ENCODE measurements around the gene CD48.

DNA sequence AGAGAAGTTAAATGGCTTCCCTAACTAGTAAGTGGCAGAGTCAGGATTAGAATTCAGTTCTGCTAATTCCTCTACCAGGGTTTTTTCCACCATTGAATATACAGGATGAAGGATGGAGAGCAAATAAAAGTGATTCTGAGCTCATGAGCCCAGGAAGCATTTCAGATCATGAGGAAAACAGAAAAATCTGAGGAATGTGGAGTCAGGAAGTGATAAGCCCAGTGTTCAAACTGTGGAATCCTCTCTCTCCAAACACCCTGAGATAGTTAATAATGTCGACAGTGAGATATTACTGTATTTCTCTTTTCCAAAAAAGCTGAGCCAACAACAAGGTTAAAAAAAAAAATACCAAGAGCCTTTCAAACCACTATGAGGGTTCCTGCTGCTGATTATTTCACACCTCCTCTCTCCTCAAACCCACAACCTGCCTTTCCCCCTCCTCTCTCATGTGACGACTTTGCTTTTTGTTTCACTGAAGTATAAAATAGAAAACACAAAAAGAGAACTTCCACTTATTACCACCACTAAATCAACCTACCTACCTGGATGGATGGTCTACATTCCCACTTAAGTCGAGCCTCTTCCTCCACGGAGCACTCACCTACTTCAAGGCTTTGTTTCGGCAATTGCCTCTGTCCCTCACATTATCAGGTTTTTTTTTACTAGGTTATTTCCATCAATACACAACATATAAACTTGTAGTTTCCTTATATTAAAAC lies 73.6 kb downstream of the CD48 start:
- TF ChIP-seq, protein P1, sequence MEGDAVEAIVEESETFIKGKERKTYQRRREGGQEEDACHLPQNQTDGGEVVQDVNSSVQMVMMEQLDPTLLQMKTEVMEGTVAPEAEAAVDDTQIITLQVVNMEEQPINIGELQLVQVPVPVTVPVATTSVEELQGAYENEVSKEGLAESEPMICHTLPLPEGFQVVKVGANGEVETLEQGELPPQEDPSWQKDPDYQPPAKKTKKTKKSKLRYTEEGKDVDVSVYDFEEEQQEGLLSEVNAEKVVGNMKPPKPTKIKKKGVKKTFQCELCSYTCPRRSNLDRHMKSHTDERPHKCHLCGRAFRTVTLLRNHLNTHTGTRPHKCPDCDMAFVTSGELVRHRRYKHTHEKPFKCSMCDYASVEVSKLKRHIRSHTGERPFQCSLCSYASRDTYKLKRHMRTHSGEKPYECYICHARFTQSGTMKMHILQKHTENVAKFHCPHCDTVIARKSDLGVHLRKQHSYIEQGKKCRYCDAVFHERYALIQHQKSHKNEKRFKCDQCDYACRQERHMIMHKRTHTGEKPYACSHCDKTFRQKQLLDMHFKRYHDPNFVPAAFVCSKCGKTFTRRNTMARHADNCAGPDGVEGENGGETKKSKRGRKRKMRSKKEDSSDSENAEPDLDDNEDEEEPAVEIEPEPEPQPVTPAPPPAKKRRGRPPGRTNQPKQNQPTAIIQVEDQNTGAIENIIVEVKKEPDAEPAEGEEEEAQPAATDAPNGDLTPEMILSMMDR (IDR thresholded peaks at IDR 0.05), result no peak
- no peak for TF ChIP-seq POLR2A (IDR thresholded peaks at IDR 0.05)
